ENCODE data around the gene SEMA3B.

- TF ChIP-seq CTCF (conservative IDR thresholded peaks at IDR 0.05; ENCODE audit: low read depth, low read length), result no peak
- no peak for TF ChIP-seq EZH2 (IDR thresholded peaks at IDR 0.05; ENCODE audit: borderline replicate concordance, low read depth, low read length, poor library complexity, severe bottlenecking)
Observed at GRCh38 chr3:50300681-50301254, 31.8 kb downstream of the SEMA3B start.
